RWPE1 (cell line): ENCODE results near the gene LAMA4.

Experiments
- CTCF ChIA-PET: fragments of 350-600 bp; sonication (Branson Sonifier 250); formaldehyde crosslinking; extraction: SDS; loops from one replicate; lab custom pipeline; 2021; lab: Yijun Ruan, JAX
- POLR2A ChIA-PET: fragments of 400-600 bp; formaldehyde crosslinking; extraction: SDS; loops from one replicate; lab custom pipeline; 2020; ENCODE audit warnings: antibody characterized with exemption; ENCODE audit not compliant: low non-redundant PET; lab: Yijun Ruan, JAX
- DNase-seq: peaks from one replicate; pipeline ENCODE4 v3.0.0; 2012; ENCODE audit warnings: low spot score
- H3K27ac ChIP-seq: fragments of 450-650 bp; 2 replicates; pipeline ENCODE4 v1.5.1; 2017
- TF ChIP-seq, protein P1 (sequence below): fragments of 450-650 bp; conservative IDR thresholded peaks from 2 replicates; pipeline ENCODE4 v1.5.1; 2017; ENCODE audit warnings: low read depth, mild to moderate bottlenecking

The LAMA4 gene

DNA sequence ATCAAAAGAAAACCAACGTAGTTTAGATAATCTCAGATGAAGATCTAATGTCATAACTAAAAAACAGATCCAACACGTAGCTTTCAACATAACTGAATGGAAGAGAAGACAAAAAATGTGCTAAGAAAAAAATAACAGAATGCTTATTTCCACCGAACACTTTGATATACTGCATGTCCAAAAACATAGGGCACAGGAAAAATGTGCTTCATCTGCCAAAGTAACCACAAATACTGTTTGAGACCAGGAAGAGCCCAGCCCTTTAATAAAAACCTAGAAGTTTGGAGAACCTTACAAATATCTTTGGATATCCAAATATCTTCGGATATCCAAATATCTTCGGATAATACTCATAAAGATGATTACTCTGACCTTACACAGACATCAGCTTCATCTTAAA, 19.8 kb downstream of the LAMA4 start:
- DNase-seq: no peak
- TF ChIP-seq, protein P1, sequence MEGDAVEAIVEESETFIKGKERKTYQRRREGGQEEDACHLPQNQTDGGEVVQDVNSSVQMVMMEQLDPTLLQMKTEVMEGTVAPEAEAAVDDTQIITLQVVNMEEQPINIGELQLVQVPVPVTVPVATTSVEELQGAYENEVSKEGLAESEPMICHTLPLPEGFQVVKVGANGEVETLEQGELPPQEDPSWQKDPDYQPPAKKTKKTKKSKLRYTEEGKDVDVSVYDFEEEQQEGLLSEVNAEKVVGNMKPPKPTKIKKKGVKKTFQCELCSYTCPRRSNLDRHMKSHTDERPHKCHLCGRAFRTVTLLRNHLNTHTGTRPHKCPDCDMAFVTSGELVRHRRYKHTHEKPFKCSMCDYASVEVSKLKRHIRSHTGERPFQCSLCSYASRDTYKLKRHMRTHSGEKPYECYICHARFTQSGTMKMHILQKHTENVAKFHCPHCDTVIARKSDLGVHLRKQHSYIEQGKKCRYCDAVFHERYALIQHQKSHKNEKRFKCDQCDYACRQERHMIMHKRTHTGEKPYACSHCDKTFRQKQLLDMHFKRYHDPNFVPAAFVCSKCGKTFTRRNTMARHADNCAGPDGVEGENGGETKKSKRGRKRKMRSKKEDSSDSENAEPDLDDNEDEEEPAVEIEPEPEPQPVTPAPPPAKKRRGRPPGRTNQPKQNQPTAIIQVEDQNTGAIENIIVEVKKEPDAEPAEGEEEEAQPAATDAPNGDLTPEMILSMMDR: no peak
- POLR2A ChIA-PET: no interaction called here
- H3K27ac ChIP-seq: no peak overlapping the region
- CTCF ChIA-PET: interaction anchor here (0.9 kb wide), 1 partner anchor 38 kb away, joined by 3 read pairs; no protein-coding TSS in a partner anchor

DNA sequence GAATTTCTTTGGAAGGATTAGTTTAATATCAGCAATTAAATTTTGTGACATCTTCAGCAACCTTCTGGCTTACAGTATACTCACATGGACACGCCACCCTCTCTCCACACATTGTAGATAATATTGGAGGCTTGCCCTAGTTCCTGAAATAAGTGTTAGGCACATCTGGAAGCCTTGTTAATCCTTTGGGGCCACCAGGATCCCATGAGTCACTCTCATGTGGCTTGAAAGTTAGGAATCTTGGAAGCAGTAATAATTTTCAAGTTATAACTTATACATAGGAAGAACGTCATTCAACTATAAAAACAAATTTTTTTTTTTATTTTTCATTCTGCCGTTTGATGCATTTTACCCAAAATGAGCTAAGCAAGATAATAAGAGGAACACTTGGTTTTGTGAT, 20.5 kb downstream of the LAMA4 start:
- POLR2A ChIA-PET: no interaction called here
- H3K27ac ChIP-seq: no peak overlapping the region
- no peak for DNase-seq
- CTCF ChIA-PET: interaction anchor here (0.6 to 0.9 kb wide), 3 partner anchors 13 to 154 kb away, joined by 3 to 4 read pairs (median 4); no protein-coding TSS in a partner anchor
- TF ChIP-seq, protein P1: no peak

DNA sequence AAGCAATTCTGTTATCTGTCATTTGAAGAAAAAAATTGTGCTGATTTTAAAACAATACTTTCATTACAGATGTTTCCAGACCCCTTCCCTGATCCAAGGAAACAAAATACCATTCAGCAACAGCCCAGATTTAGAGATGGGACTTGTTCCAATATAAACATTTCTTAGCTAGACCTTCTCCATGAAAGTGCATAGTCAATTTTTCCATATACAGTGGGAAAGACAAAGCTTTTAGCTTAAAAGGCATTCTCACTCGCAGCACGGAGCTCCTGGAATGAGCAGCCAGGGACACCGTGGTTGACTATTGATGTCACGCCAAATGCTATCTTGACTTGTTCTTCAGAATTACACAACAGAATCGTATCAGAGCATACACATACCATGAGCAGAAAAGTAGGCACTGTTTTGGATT, 21.5 kb downstream of the LAMA4 start:
- ChIA-PET POLR2A (no interaction called here), CTCF (no interaction called here)
- H3K27ac ChIP-seq: no peak overlapping the region
- no peak for DNase-seq
- TF ChIP-seq, protein P1: no peak

DNA sequence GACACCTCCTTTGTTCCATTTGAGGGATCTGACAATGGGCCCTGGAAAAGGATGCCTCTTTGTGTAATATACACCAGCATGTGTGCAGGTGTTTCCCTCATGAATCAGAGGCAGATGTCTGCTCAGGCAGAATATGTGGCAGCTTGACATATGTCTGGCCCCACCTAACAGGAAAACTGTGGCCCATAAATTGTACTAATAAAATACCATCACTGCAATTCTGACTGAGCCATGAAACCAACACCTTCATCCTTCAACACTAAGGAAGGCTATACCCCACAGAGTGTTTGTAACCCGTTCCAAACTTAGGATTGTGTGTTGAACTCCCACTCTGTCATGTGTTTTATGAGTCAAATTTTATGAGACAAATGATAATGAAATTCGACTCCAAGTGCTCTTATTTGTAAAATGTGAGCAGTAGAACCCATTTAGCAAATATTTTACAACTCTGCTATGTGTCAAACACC, 22.7 kb downstream of the LAMA4 start:
- no peak for DNase-seq
- ChIA-PET CTCF (no interaction called here), POLR2A (no interaction called here)
- TF ChIP-seq, protein P1: no peak
- H3K27ac ChIP-seq: no peak overlapping the region

DNA sequence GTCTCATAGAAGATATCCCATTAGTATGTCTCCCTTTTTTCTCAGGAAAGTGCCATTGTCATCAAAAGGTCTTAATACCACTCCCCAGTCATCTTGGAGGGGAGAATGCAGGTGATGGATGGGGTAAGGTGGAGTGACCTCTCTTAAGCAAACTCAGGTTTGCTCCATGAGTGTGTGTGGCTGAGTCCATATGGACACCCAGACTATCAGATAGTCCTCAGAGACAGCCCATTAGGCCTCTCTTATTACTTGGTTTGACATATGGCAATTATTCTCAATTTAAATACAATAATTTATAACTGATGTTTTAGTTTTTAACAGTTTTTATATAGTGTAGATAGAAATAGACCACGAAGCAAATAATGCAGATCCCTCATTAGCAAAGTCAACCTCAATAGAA, 23.2 kb downstream of the LAMA4 start:
- POLR2A ChIA-PET: no interaction called here
- H3K27ac ChIP-seq: no peak overlapping the region
- TF ChIP-seq, protein P1: no peak

DNA sequence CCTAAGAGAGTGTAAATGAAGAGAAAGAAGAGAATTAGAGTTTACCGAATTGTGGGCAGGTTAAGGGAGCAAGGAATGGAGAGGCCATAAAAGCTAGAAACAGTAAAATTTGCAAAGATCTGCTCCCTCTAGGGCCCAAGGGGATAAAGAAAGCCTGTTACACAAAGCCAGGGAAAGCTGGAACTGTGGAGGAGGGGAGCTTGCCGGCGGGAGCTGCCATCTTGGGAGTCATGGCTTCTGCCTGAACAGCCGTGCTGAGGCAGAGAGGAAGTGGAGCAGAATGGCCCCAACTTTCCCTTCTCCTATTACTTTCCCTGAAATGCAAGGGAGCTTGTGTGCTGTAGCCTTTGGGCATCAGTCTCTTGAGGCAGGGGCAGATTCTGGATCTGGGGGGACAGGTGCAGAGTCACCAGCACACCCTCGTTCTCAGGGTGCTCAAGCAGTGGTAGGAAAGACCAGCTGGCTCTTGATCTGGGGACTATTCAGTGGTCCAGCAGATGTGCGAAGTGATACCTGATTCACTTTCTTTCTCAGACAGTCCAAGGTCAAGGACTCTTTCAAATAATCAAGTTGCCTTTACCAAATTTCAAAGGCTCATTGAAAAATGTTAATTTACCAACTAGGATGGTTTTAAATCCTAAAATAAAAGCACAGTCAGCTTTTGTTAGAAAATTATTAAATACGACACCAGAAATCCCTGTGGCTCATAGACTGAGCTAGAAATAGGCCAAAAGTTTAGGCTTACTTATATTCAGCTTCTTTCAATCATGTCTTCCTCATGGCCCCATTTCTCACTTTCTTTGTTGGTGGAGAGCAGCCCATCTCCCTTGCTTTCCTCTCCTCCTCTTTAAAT, 25.7 kb downstream of the LAMA4 start:
- ChIA-PET POLR2A (no interaction called here), CTCF (interaction anchor here (0.5 to 1.3 kb wide), 3 partner anchors 49 to 89 kb away, joined by 3 to 7 read pairs (median 3); no protein-coding TSS in a partner anchor)
- H3K27ac ChIP-seq: peak overlapping the region; percentile 19; the same call in 1 of the 2 replicates
- DNase-seq: no peak
- TF ChIP-seq, protein P1: no peak

More for the DNA sequence above, 23.2 kb downstream of the LAMA4 start:
- CTCF ChIA-PET: no interaction called here
- DNase-seq: no peak
